Stimulated activated CD4-positive, alpha-beta T cell treated with anti-CD3 and anti-CD28 coated beads, Interleukin-15, amount 100 ng/mL, for 48 hours (primary cell): Measurements from ENCODE around the gene TARS3.

ENCODE experiments used
- DNase-seq, 2 donors: peaks; one replicate each; pipeline ENCODE4 v3.0.0-alpha.2; 2020; ENCODE audit warnings: low read depth in 2 of 2

Gene TARS3

DNA sequence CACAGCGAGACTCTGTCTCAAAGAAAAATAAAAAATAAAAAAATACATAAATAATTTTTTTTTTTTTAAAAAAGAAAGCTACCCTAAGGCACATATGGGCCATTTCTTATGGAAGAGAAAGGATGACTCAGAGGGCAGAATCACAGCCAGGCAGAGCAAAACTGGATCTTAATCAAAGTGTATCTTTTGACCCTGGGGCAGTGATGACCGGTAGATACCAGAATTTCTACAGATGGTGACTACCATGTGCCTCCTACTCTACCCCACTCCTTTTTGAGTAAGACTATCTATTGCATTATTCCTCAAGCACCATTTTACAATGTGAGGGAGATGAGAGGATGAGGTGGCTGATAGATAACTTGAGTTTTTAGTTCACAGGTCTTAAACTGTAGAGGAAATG is 26.0 kb downstream of the TARS3 start:
- no peak for DNase-seq

DNA sequence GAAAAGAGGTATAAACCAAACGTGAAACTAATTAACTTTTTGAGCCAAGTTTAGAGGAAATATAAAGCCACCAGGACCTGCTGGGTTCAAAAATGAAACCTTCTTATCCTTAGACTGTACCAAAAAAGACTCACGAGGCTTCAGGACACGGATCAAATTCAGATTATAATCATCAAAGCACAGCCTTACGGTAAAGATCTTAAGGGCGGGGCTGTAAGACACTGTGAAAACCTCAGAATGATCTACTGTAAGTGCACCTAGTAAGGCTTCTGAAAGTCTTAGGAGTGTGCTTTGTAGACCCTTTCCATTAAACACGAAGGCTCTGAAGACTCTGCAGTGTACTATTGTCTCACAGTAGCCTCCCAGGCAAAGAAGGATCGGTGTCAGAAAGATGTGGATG is 26.8 kb downstream of the TARS3 start:
- DNase-seq: no peak

DNA sequence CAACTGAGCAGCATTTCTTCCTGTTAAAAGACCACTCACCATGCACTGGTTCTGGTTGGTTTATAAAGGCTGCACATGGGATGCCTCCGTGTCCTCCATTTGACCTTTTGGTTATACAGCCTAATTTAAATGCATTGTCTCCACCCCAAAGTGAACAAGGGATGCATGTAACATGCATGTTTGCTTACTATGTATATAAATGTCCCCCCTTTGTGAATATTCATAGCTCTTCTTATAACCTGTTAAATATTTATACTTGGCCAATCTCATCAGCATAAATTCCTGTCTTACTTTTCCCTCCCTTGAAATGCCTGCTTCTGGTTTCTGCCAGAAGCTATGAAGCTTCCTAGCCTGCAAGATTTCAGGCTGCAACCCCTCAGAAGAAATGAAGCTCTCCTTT is 27.4 kb downstream of the TARS3 start:
- no peak for DNase-seq

DNA sequence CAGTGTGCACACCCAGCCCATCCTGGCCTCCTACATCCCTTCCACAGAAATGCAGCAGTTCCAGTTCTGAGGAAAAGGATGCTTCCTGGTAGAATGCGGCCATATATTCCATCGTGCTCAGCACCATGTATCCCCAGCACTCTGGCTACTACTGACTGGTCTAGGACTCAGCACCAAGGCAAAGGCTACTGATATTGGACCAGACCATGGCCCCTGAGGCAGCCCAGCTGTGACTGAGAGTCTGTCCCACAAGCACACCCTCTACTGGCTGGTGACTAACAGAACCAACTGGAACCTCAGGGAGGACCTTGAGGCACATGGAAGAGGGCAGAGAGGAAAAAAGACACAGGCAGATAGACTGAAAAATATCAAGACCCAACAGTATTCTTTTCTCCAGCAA is 30.0 kb downstream of the TARS3 start:
- DNase-seq: no peak

DNA sequence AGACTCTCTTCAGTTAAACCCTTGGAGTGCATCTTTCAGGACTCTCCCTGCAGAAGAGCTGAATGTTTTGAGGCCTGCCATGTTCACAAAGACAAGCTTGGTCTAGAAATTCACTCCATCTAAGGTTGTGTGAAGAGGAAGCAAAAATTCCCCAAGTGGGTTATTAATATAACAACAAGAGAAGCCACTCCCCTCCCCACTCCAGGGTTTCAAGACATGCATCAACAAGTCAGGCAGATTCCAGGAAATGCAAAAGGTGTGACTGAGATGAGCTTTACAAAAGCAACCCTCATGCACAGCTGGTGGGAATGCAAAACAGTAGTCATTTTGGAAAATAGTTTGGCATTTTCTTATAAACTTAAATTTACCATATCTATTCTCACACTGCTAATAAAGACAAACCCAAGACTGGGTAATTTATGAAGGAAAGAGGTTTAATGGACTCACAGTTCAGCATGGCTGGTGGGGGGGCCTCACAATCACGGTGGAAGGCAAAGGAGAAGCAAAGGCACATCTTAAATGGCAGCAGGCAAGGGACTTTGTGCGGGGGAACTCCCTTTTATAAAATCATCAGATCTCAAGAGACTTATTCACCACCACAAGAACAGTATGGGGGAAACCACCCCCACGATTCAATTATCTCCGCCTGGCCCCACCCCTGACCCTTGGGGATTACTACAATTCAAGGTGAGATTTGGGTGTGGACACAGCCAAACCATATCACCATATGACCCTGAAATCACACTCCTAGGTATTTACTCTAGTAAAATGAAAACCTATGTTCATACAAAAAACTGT is 31.3 kb downstream of the TARS3 start:
- no peak for DNase-seq

DNA sequence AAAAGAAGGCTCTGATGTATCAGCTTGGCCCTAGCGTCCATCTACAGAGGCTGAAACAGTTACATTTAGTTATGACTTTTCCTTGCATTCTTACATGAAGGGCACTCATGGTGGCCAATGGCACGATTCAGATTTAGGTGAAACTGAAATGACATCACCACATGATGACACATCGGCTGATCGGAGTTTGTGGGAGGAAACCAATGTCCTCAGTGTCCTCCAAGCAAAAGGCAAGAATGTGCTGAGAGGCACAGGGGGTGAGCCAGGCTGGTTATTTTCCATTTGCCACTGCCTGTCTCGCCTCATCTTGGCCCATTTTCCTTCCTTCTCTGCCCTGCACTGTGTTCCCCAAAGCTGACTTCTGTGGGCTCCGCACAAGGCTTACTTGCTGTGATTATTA is 34.4 kb downstream of the TARS3 start:
- DNase-seq: peak; percentile 19 to 35

DNA sequence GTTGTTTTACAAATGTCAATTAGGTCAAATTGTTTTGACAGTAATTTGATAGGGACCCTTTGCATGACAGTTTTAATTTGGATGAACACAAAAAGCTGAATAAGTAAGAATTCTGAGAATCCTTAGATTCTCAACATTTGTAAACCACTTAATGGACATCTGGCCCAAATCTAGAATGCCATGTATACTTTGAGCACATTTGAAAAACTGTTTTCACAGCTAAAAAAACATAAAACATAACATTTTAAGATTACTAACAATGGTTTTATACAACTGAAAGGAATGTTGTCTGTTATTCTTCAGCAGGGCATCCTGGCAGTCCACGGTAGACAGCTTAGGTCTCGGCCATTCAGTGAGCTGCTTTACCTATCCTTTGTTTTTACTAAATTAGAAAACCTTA is 37.6 kb downstream of the TARS3 start:
- DNase-seq: no peak

DNA sequence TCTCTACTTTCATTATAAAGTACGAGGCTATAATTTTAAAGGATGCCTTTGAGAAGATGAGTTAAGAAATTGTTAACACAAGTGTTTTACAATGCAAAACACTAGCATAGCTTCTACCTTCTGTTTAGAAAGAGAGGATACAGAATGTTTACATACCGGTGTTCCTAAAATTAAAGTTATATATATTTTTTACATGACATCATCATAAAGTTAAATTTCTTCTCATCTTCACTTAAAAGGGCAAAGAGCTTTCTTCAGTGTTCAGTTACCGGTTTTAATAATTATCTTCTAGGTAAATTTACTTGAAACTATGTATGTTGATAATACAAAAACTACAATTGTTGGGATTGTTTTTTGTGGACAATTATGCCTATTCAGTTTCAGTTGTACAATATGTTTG is 39.4 kb downstream of the TARS3 start:
- no peak for DNase-seq

DNA sequence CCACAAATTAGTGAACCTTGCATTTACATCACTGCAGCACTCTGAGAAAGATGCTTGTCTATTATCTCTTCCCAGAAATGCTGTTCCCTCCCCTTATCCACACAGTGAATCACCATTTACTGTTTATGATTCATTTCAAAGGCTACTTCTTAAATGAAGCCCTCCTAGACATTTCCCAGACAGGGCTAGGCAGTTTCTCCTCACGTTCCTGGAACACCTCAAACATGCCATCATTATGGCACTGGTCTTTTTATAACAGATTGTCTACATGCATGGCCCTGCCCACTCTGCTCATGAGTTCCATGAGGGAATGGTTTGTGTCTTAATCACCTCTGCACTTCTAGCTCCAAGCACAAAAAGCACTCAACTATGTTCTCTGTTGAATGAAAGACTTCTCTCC is 39.9 kb downstream of the TARS3 start:
- no peak for DNase-seq

DNA sequence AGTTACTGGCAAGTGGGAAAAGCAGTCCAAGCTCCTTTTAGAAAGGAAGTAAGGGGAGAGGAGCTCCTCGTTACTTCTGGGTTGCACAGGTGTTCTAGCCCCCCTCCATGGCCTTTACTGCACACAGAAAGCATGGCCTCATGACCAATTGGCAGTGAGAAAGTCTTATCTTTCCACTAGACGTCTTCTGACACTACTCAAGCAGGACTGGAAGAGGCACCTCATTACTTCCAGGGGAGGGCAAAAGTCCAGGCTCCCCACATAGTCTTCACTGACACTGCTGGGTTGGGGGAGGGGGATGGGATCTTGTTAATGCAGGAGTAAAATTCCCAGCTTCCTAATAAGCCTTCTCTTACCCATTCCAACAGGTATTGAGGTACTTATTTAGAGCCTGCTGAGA is 44.5 kb downstream of the TARS3 start:
- no peak for DNase-seq

DNA sequence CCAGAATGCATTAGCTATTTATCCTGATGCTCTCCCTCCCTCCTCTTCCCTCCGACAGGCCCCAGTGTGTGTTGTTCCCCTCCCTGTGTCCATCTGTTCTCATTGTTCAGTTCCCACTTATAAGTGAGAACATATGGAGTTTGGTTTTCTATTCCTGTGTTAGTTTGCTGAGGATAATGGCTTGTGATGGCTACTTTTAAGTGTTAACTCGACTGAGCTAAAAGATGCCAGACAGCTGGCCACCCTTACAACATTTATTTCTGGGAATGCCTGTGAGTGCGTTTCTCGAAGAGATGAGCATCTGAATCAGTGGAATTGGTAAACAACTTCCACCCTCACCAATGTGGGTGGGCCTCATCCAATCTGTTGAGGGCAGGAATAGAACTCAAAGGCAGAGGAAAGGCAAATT is 47.3 kb downstream of the TARS3 start:
- no peak for DNase-seq

DNA sequence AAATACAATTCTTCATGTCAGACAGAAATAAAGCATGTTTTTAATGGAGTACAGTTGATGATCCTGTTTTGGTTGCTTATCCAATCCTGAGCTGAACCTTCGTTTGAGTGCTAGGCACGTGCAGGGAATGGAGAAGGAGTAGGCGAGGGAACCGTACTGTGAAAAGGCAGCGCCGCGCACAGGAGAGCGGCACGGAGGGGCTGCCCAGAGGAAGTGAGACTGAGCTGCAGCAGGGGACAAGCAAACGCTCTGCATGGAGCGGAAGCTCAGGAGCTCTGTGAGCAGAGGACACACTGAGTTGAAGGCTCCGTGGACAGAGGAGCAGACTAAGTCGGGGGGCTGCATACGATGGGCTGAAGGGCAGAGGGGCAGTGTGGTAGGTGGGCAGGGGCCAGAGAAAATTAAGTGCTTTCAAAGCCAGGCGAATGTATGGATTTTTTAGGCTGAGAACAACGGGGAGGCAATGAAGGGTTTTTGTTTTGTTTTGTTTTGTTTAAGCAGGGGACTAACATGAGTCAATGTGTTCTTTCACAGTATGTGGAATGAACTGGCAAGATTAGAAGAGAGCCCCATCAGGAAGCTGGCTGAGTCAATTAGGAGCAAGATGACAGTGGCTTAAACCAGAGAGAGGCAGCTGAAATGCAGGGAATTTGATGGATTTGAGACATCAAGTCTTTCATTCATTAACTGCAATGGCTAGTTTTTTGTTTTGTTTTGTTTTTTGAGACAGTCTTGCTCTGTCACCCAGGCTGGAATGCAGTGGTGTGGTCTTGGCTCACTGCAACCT is 48.3 kb downstream of the TARS3 start:
- DNase-seq: no peak

DNA sequence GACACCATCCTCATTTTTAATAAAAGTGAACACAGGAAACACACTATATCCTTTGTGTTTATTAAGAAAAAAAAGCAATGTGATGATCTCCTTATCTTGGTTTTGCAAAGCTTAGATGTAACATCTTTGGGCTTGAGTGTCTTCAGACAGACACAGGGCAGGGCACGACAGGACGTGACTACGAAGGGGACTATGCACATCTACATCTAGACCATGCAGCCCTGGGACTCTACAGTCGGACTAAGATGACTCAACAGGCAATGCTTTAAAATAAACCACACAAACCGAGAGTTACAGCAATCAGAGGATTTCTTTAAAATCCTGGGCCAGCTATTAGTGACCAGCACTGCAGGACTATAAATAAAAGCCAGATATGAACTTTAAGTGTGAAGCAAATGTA is 49.3 kb downstream of the TARS3 start:
- DNase-seq: no peak

DNA sequence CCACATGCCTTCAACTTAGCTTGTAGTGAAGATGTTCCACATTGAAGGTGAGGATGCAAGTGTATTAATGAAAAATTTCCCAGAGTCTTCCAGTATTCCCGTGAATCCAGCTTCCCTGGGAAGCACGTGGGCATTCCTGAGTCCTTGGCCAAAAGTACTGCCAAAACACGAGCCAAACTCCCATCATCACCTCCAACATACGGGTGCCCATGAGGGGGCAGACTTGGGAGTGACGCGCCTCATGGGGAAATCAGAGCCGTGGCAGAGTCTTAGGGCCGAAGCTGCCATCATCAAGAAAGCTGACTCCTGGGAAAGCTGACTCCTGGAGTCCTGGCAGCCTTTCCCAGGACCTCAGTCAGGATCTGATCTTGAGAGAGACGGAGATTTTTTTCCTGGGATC is 52.0 kb downstream of the TARS3 start:
- DNase-seq: no peak

DNA sequence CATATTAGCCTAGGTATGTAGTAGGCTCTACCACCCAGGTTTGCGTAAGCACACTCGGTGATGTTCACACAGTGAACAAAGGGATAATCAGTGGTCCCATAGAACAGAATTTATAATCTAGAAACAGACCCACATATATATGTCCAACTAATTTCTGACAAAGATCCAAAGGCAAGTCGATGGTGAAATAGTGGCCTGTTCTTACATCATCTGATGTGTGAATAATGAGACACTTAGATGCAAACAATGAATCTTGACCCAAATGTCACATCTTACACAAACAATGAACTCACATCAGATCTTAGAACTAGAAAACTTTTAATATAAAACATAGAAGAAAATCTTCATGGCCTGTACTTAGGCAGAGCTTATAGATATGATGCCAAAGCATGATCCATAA is 54.5 kb downstream of the TARS3 start:
- no peak for DNase-seq

DNA sequence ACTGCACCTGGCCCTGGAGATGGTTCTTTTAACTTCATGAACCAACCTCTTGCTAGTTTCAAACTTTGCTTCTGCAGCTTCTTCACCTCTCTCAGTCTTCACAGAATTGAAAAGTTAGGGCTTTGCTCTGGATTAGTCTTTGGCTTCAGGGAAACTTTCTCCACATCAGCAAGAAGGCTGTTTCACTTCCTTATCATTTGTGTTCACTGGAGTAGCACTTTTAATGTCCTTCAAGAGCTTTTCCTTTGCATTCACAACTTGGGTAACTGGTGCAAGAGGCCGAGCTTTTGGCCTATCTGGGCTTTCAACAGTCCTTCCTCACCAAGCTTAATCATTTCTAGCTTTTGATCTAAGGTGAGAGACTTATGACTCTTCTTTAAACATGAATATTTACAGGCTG is 56.4 kb downstream of the TARS3 start:
- no peak for DNase-seq

DNA sequence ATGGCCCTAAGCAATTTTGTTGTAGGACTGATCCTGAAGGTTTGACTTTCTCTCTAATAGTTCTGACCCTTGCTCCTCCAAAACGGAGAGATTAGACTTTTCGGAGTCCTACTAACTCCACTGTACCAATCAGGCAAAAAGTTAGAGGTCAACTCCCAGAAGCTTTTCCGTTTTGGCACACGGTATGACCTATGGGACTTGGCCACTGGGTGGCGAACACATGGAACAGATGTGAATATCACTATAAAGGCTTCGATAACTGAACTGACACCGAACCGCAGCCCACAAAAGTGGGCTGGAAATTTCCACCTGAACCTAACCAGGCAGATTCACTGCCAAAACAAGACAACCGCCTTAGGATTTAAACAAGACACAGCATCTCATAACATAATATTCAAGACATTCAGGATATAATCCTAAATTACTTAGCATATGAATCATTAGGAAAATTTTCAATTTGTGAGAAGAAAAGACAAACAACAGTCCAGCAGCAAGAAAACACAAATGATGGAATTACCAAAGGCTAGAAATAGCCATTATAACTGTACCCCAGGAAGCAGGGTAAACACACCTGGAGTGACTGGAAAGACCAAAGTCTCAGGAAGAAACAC is 59.9 kb downstream of the TARS3 start:
- DNase-seq: no peak

DNA sequence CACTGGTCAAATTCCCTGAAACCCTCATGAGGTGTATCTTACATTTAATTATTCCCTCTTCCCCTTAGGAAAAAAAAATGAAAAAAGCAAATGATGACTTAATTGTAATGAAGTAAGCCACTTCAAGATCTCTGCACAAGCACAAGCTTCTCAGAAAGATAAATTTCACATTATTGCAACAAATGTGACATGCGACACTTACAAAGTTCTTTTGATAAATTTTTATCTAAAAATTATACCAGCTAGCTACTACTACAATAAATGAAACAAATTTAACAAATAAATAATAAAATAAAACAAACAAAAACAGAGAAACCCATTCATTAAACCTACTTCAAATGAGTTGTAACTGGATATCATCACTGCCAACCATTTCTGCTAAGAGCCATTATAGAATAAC is 62.1 kb downstream of the TARS3 start:
- DNase-seq: no peak

DNA sequence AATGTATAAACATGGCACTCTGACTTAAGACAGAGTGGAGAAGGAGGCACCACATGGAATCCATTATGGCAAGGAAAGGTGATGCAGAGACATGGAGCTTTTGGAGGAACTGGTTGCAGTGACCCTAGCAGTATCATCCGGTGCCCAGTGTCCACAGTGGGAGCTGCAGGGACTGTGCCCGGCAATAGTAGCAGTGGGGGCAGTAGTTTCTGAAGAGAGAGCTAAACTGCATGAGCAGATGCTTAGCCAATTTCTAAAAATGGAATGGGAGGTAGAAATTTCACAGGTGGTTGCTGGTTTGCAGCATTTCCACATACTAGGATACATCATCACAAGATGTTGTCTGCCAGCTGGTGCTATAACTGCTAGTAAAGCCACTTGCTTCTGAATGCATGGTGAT is 64.3 kb downstream of the TARS3 start:
- DNase-seq: no peak

DNA sequence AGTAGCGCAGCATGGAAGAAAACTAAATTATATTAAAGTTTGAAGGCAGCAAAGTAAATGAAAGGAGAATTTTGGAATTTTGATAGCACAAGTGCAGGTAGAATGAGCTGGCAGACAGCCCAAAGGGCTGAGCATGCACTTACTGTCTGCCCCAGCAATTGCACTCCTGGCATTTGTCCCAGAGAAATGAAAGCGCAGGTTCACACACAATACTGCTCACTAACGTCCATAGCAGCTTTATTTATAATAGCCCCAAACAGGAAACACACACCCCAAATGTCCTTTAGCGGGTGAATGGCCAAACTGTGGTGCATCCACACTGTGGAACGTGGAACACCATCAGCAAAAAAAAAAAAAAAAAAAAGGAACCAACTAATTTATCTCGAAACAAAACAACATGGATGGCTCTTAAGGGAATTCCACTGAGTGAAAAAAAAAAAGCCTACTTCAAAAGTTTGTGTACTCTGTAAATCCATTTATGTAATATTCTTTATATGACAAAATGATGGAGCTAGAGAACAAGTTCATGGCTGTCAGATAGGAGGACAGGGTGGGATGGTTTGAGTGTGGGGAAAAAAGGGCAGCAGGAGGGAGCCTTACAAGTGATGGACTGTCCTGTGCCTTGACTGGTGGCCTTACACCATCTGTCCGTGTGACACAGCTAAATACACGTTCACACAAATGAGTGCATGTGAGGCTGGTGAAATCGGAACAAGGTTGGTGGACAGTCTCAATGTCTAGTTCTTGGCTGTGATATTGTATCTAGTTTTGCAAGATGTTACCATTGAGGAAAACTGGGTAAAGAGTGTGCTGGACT is 66.1 kb downstream of the TARS3 start:
- no peak for DNase-seq

DNA sequence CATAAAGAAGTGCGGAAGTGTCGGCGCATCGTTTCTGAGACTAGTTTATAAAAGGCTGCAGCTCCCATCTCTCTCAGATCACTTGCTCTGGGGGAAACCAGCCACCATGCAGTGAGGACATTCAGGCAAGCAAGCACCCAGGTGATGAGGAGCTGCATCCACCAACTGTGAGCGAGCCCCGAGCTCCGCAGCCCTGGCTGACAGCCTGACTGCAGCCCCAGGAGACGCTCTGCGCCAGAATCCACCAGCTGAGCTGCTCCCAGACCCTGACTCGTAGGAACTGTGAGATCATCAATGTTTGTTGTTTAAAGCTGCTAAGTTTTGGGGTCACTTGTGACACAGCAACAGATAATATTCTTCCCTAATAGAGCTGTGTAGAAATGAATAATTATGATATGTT is 67.1 kb downstream of the TARS3 start:
- DNase-seq: no peak
